Kidney glomerular epithelial cell (primary cell): Measurements from ENCODE around the gene IDH3A.

ENCODE experiments used
- DNase-seq: peaks from one replicate; lab custom pipeline; 2025; lab: John Stamatoyannopoulos, UW

The IDH3A gene

DNA sequence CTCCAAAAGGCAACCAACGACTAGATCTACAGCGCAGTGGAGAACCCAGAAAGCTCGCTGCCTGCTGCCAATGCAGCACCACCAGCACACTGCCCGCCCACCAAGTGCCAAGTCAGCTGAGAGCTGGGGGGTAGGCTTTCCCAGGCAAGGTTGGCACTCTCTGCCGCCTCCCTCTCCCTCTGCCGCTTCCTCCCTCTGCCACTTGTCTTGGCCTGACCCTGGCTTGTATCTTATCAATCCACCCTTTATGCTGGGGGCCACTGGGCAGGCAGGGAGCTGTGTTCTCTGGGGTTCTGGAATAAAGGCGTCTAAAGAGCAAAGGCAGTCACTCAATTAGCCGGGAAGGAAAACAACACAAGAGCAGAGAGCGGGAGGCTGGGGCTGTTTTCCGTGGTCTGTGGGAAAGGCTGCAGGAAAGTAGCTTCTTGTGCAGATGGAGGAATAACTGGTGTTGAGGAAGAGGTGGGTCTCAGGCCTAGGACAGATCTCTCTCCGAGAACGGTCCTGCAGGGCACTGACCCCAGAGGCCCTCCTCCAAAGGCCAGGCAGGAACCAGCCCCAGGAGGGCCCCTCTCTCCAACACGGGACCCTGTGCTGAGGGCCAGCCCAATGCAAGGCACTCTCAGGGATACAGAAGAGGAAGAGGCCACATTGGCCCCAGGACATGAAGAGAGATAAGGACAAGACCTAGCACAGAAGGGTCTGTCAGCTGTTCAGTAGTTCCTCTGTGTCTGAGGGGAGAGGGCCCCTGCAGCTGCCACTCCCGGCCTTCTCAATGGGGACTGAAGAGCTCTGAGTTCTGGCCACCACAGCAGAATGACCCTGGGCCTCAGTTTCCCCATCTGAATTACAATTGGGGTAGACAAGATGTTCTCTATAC lies 54.4 kb downstream of the IDH3A start:
- DNase-seq = no peak

DNA sequence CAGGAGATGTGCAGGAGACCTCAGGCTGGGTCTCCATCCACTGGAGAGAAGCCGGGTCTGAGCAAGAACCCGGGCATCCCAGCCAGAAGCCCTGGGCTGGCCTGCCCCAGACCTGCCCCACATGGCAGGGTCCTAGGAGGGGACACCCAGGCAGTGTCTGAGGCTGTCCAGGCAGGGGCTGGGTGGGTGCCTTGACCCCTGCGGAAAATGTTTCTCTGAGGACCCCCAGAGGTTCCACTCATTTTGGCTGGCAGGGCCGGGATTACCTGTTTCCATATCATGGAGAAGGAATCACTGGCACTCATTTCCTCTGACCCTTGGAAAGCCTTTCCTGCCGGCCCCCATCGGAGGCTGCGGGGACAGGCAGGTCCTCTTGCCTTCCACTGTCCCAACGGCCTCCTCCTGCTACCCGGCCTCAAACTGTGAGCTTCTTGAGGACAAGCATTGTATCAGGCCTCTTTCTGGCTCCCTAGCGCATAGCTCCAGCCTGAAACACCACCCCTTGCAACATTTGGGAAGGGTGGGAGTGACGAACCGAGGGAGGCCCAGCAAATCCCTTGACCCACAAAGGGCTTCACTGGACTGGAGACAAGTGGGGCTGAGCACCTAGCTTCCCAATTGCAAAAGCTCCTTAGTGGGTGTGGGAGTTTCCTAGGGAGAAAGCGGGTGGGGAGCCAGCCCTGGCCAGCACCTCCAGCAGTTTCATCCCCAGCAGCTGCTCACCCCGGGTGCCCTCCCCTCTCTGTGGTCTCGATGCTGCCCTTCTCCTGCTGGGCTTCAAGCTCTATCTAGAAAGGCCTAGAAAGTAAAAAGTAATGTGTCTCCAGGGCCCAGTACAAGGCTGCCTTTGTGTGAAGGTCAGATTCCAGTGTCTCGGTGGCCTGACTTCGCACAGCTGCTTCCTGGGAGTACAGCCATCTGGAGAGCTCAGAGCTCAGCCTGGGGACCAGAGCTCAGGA lies 55.5 kb downstream of the IDH3A start:
- no peak for DNase-seq

DNA sequence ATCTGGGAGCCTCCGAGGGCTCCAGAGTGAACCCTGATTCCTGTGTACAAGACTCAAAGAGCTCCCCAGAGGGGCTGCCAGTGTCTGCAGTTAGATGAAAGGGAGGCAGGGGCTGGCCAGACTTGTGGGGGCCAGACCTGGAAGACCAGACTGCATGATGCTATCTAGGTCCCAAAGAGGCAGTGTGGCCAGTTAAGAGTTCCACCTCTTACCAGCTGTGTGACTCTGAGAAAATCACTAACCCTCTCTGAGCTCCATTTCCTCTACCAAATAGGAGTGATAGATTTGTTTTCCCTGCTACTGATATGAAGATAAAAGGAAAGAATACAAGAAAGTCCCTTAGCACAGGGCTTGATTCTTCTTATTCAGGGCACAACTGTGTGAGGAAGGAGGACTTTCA lies 56.2 kb downstream of the IDH3A start:
- DNase-seq = no peak

DNA sequence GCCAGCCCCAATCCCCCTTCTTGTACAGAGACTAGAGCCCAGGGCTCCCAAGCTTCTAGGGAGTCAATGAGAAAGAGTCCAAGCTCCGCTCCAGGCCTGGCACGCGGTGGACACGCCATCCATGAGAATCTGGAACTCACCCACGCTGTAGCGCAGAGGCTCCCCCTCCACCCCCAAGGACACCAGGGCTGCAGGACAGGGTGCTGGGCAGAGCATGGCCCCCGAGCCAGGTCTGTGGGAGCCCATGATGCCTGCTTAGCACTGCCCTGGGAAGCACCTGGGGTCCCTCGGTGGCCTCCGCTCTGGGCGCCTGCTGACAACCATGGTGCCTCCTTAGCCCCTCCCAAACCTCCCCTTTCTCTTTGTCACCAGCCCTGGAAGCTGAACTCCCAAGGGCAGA lies 56.7 kb downstream of the IDH3A start:
- no peak for DNase-seq

DNA sequence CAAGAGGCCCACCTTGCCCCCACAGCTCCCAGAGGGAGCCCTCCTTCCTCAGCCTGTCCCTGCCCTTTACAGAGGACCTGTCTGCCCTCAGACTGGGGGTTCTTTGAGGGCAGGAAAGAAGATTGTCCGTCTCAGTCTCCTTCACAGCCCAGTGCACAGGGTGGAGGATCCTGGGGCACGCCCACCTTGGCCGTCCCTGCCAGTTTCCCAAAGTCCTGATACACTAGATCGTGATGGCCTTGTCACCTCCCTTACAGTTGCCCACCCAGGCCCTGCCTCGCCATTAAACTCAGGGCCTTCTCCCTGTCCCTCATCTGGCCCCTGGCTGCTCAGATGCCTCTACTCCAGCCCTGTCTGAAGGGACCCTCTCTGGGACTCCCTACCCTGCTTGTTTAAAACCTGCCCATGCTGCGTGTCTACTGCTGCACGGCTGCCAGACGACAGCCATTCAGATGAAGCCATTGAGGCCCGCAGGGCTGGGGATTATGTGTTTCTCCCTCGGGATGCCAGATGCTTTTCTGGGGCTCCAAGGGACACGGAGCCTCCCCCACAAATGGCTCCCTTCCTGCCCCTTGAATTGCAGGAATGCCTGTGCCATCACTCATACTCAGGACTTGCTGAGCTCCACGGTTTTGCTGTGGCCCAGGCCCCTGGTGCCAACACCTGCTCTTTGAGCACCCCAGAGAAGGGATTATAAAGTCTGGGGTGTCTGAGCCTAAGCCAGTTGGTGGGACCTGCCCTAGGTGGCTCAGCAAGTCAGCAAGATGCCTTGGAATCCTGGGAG lies 57.4 kb downstream of the IDH3A start:
- DNase-seq = no peak

DNA sequence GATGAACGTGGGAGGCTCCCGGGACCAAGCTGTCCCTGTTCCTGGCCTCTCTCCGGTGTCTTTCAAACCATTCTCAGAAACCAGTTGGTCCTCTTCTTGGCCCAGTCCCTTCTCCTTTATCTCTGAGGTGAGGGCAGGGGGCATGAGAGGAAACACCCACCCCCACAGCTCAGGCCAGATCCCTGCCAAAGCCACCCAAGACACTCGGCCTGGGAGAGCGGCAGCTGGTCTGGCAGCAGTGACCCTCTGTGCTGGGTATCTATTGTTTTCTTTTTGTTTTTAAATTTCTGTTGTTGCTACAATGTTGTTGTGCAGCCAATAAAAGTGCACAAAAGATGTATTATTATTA lies 57.9 kb downstream of the IDH3A start:
- DNase-seq = no peak

DNA sequence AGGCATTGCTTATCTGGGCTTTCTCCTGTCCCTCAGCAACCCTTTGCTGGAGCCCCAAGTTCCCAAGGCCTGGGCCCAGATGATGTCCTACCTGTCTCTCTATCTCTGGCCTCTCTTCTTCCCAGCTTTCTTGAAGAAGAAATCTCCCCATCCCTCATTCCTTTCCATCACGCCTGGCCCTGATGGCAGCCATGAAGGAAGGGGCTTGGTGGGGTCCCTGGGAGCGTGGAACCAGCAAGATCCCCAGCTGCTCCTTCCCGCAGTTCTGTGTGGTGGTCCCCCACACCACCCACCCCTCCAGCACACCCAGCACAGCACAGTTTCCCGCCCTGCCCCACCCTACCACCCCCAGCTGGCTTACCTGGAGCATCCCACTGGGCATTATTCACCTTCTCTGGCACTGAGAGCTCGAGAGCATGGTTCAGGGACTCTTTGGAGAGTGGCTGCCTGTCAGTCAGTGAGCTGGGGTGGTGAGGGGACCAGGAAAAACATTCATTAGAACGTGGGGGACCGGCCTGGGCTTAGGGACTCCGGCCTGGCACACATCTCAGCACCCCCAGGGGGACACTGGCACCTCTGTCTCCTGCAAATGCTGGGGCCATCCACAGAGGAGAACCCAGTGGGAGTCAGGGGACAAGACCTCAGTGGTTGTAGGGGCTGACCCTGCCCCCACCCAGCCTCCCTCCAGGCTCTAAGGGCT lies 58.6 kb downstream of the IDH3A start:
- DNase-seq = no peak

DNA sequence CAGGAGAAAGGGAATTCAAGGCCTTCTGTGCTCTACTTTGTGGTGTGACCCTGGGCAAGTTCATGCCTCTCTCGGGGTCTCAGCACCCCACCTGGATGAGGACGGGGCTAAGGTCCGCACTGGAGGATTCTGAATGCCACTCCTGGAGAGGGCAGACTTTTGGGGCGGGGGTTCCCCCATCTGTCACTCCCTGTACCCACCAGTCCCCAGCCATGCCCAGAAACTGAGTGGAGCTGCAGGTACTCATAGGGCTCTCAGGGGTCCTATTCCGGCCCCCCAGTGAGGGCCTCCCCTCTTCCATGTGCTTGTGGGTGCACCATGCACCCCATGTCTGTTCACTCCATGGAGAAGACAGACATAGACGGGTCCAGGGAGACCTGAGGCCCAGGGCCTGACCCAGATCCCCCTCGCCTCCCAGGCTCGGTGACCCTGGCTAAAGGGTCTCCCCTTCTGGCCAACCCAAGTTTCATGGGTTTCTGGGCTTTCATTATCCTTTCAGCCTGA lies 59.2 kb downstream of the IDH3A start:
- no peak for DNase-seq

DNA sequence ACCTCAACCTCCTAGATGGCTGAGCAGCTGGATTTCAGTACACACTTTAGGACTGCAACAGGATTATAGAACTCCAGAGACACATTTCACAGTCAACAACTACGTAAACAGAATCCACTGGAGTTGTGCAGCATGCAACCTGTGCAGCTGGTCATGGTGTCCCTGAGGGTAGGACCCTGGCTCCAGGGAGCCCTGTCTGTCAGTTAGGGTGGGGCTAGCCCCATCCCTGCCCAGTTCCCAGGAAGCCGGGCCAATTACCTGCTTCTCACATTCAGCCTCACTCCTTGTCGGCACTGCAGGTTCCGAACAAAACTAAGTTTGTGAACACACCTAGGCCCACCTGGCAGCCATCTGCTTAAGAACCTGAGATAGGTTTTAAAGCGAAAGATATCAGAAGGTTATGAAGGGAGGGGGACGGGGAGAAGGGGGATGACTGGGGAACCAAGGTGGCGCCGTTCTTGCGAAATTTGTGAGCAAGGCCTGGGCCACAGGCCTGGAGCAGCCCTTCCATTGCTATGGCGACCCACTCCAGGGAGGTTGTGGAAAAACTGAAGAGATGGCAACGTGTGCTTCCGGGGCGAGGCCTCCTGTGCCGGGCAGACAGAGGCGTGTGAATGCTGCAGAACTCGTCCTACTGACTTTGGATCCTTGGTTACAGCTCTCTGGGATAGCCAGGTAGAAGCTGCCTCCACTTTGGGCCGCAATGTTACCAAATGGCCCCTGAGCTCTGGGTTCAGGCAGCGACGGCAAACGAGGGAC lies 59.9 kb downstream of the IDH3A start:
- DNase-seq = no peak

DNA sequence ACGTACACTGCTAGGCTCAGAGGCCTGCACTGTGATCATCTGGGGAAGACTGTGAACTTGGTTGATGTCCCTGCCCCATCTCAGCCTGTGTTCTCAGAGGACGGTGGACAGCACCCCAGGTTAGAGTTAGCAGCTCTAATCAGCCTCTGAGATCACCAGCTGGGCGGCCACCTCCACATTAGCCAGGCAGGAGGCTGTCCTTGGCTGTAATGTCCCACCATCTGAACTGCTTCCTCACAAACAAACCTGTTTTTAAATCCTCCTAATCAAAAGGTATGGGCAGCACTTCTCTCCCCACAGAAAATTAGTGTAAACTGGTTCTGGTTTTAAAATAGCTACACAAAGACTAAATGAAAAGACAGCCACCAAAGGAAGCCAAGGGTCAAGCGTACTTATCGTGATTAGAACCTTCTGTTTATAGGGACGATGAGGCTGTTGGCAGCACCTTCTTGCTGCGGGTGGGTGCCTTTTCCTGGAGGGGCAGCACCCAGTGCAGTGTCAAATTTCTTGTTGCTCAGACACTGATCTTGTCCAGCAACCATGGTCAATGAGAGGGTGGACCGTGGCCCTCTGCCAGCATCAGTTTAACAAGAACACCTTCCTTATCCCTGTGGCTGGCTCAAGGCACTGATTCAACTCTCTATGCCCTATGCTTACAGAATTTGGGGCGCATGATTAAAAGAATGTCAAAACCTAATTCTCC lies 60.6 kb downstream of the IDH3A start:
- DNase-seq = no peak

DNA sequence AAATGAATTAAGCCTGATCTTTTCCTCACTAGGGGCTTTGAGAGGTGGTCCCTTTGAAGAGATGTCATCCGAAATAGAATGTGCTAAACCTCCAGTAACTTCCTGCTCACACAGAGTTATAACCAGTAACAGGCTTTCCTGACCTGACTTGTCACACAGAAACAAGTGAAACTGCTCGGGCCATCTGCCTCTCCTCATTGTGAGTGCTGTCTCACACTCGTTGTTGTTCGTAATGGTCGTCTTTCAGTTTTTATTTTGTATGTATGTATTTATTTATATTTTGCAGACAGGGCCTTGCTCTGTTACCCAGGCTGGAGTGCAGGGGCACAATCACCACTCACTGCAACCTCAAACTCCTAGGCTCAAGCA lies 61.2 kb downstream of the IDH3A start:
- DNase-seq = no peak

DNA sequence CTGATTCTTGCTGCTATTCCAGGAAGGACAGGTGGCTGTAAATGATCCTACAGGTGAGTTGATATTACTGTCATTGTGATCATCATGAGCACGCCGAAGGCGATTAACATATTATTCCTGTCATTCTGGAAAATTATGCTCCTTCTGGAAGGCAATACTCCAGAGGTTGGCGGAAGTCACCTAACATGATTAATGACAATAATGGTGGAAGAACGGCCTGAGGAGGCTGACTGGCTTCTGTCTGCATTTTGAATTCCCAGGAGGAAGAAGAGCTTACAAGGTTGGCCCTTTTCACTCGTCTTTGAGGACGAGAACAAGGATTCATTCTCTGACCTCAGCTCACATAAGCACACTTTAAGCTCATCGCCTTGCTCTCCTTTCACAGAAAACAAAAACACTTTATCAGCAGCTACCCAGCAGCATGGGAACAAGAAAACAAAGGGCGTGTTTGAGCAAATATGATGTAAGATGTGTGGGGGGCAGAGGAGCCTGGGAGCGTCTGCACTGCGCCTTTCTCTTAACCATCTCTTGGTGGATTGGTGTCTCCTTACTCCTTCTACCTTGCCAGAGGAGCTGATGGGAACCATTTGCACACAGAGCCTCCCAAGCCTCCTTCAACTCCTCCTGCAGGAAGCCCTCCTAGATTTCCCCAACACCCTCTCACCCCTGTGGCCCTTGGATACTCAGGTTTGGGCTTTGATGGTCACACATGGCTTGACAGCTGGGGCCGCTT lies 62.2 kb downstream of the IDH3A start:
- no peak for DNase-seq

DNA sequence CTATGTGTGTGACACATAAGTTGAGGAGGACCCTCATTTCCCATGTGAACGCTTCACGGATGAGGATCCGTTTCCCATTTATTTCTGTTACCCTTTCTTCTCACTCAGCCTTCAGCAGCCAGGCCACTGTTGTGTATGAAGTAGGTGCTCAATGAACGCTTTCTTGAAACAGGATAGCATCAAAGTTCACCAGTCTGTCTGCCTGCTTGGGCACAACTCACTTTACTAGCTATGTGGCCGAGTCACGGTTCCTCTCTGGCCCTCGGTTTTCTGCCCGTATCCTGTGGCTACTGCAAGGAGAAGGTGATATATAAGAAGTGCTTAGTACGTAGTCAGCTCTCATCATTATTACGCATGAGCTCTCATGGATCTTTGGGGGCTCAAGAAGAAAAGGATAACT lies 62.8 kb downstream of the IDH3A start:
- no peak for DNase-seq

DNA sequence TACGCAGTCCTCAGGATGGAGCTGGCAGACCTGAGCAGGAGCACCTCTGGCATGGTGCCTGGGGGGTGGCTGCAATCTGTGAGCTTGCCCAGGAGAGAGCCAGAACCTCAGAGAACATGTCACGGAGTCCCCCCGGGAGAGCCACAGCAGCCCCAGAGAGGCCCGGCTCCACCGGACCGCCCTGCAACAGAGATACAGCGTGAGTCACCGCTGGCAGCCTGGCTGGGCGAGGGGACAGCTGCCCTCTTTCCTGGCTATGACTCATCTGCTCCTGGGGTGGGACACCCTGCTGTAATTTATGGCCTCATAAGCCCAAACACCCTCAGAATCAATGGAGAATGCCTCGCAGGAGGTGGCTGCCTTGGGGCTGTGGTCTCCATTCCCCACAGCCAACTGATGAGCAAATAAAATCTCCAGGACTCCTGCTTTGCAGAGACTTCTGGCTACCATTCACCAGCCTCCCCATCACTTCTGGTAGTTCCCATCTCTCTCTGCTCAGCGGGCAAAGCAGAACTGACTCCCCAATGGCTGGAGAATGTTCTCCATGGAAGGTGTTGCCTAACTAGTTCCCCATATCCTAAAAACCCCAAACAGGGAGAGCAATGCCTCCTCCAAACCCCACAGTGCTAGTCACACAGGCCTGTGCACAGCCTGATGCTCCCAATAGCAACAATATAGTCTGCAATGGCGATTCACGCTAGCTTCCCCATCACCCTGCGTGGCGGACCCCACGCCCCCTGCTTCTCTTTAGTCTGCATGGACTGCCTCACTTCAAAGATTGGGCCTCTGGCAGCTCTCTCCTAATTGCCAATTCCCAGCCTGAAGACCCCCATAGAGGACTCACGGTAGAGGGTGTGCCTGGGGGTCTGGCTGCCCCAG lies 63.6 kb downstream of the IDH3A start:
- DNase-seq = peak; percentile 55

DNA sequence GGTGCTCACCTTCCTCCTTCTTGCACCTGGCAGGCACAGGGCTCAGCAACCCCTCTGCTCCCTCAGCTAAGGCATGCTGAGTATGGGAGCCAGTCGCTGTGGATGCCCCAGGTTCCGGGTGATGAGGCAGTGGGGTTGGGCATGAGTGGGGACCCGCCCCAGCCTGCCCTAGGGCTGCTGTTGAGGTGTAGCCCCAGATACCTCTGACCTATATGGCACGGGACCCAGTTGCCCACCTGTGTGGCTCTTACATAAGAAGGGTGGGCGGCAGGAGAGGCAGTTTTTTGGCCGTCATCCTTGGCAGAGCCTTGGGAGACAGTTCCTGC lies 64.2 kb downstream of the IDH3A start:
- DNase-seq = no peak

DNA sequence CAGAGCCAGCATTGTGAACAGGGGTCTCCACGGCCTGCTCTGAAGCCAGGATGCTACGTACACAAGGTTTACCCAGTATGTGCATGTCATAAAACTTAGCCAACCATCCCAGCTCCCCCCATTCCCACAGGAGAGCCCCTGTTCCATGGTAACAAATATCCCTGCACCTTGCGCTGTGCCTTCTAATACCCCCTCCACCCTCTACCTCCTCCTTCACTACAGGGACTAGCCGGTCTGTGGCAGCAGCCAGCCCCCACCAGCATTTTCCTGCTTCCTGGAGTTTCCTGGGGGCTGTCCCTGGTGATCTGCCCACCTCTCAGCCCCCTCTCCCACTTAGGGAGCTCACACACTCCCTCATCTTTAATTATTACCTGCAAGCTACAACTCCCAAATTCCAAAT lies 64.8 kb downstream of the IDH3A start:
- DNase-seq = no peak

DNA sequence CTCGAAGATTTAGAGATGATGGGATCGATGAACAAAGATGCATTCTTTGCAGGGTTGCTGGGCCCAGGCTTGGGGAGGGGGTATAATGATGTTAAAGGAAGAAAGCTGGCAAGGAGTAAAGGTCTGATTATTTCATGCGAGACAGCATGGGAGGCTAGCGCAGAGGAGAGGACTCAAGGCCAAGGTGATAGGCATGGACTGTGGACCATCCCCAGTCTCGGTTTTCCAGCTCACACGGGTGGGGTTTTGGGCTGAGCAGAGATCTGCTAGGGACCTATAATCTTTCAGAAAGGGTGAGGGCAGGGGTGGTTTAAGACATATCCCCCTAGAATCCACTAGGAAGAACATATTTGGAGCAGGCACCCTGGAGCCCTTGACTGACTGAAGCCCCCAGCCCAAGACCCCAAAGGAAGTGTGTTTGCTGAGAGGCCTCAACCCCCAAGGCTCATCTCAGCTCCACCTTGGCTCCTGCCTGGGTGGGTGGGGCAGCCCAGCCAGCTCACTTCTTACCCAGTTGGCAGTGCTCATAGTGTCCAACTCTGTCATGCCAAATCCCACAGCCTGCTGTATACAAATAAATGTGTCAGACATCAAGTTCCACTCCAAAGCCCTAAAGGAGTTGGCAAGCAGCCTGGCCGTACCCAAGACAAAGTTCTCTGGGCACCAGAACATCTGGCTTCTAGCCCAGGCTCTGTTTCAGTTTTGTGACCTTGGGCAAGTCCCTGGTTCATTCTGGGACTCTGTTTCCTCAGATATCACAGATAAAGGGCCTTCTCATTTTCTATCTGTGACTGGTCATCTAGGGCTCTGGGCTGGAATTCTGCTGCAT lies 67.3 kb downstream of the IDH3A start:
- DNase-seq = peak; percentile 13

DNA sequence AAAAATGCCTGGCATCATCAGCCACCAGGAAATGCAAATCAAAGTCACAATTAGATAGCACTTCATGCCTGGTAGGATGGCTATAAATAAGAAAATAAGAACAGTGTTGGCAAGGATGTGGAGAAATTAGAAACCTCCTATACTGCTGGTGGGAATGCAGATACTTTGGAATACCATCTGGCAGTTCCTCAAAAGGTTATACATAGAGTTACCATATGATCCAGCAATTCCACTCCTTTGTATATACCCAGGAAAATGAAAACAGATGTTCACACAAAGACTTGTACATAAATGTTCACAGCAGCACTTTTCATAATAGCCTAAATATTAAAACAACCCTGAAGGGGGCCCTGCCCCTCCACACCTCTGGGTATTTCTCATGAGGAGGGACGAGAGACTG lies 71.6 kb downstream of the IDH3A start:
- DNase-seq = no peak
